GM21423 (cell line): ENCODE data around the gene VEGFA.

Source experiments
- ATAC-seq: cut with Tn5 transposase; IDR thresholded peaks from one replicate; pipeline ENCODE4 v1.9.1; 2021; ENCODE audit warnings: mild to moderate bottlenecking, moderate library complexity; ENCODE audit not compliant: unreplicated experiment

Gene VEGFA

GRCh38 chr6:43782764-43783513, 12.9 kb downstream of the VEGFA start:
- ATAC-seq: no peak

DNA sequence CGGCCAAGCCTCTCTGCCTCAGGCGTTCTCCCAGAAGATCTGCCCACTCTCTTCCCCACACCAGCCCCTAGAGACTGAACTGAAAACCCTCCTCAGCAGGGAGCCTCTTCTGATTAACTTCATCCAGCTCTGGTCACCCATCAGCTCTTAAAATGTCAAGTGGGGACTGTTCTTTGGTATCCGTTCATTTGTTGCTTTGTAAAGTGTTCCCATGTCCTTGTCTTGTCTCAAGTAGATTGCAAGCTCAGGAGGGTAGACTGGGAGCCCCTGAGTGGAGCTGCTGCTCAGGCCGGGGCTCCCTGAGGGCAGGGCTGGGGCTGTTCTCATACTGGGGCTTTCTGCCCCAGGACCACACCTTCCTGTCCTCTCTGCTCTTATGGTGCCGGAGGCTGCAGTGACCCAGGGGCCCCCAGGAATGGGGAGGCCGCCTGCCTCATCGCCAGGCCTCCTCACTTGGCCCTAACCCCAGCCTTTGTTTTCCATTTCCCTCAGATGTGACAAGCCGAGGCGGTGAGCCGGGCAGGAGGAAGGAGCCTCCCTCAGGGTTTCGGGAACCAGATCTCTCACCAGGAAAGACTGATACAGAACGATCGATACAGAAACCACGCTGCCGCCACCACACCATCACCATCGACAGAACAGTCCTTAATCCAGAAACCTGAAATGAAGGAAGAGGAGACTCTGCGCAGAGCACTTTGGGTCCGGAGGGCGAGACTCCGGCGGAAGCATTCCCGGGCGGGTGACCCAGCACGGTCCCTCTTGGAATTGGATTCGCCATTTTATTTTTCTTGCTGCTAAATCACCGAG, 14.2 kb downstream of the VEGFA start:
- no peak for ATAC-seq

DNA sequence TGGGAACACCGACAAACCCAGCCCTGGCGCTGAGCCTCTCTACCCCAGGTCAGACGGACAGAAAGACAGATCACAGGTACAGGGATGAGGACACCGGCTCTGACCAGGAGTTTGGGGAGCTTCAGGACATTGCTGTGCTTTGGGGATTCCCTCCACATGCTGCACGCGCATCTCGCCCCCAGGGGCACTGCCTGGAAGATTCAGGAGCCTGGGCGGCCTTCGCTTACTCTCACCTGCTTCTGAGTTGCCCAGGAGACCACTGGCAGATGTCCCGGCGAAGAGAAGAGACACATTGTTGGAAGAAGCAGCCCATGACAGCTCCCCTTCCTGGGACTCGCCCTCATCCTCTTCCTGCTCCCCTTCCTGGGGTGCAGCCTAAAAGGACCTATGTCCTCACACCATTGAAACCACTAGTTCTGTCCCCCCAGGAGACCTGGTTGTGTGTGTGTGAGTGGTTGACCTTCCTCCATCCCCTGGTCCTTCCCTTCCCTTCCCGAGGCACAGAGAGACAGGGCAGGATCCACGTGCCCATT, 15.3 kb downstream of the VEGFA start:
- no peak for ATAC-seq

DNA sequence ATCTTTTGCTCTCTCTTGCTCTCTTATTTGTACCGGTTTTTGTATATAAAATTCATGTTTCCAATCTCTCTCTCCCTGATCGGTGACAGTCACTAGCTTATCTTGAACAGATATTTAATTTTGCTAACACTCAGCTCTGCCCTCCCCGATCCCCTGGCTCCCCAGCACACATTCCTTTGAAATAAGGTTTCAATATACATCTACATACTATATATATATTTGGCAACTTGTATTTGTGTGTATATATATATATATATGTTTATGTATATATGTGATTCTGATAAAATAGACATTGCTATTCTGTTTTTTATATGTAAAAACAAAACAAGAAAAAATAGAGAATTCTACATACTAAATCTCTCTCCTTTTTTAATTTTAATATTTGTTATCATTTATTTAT, 15.9 kb downstream of the VEGFA start:
- ATAC-seq: no peak

DNA sequence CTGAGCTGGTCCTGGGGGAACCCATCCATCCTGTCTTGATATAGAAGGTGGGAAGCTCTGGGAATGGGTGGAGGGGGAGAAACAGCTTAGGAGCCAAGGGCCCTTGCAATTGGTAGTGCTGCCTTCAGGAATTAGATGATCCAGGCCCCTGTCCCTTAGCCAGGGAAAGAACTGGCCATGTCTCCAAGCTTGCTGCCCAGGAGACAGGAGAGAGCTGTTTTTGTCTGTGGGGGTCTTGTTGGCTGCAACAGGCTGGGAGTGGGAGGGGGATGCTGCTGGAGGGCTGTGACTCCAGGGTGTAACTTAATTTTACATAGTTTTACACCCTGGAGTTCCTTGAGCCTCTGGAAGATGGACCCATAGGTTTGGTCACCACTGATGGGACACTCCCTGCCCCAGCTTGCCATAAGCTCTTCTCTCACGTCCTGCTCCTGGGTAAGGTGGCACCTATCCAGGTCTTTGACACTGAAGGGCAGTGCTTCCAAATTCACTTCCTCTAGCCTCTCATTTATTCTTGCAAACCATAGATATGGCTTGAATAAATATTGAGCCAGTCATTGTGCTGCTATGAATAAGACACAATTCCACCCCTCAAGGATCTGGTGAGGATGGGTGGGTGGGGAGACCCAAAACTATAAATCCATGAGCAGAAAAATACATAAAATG, 16.8 kb downstream of the VEGFA start:
- no peak for ATAC-seq

GRCh38 chr6:43788301-43788700, 18.3 kb downstream of the VEGFA start:
- ATAC-seq: no peak

DNA sequence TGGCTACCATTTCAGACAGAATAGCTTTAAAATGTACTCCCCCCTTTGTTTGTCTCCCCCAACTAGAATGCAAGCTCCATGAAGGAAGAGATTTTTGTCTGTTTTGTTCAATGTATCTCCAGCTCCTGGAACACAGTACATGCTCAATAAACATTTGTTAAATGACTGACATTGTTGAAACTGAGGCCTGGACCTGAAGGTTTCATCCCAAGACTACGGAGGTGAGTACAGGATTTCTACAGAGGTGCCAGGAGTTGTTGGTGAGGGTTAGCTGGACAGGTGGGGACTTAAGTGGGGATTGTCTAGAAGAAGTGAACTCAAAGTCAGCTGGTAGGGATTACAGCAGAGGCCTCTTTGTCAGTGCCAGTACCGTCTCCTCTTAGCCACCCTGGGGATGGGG, 19.4 kb downstream of the VEGFA start:
- ATAC-seq: no peak

- ATAC-seq: no peak
These were observed 20.0 kb downstream of the VEGFA start for GRCh38 chr6:43790031-43790430.

- ATAC-seq: no peak
These were observed 21.9 kb downstream of the VEGFA start for GRCh38 chr6:43791745-43792422.

GRCh38 chr6:43793154-43793874, 23.3 kb downstream of the VEGFA start:
- ATAC-seq: no peak

DNA sequence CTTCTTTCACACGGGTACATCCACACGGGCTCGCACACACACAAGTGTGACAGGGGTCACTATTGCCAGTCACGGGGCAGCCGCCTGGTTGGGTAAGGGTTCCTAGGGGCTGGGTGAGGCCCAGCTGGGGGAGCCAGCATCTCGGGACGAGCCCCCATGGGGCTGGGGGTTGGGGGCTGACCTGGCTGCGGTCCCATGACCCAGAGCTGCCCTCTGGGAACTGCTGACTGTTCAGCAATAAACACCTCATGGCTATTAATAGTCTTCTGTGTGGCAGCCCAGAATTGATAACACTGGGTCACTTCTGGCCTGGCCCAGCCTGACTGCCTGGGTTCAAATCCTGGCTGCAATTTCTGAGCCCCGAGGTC, 23.8 kb downstream of the VEGFA start:
- ATAC-seq: no peak

DNA sequence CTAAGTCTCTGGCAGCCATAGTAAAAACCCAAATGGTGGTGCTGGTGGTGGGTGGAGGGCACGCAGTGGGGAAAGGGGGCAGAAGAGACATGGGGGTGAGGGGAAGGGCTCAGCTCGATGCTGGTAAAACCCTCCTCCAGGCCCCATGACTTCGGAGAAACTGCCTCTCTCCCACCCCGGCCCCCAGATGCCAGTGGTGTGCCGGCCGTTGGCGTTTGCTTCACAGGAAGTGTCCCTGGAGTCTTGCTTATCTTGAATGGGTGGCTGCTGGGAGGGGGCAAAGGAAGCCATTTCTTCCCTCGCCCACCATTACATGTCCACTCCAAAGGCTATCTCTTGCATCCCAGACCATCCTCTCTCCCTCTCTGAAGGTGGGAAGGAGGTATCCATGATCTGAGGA, 25.4 kb downstream of the VEGFA start:
- no peak for ATAC-seq

GRCh38 chr6:43796168-43796567, 26.2 kb downstream of the VEGFA start:
- ATAC-seq: no peak

GRCh38 chr6:43796903-43797890, 27.2 kb downstream of the VEGFA start:
- no peak for ATAC-seq

DNA sequence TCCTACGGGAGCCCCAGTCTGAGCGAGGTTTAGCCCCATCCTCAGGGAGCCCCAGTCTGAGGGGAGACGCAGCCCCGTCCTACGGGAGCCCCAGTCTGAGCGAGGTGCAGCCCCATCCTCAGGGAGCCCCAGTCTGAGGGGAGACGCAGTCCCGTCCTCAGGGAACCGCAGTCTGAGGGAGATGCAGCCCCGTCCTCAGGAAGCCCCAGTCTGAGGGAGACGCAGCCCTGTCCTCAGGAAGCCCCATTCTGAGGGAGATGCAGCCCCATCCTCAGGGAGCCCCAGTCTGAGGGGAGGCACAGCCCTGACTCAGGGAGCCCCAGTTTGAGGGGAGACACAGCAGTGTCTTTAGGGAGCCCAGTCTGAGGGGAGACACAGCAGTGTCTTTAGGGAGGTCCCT, 27.9 kb downstream of the VEGFA start:
- ATAC-seq: no peak

GRCh38 chr6:43798688-43799444, 28.9 kb downstream of the VEGFA start:
- peak; percentile 58 for ATAC-seq

GRCh38 chr6:43799551-43800297, 29.7 kb downstream of the VEGFA start:
- no peak for ATAC-seq

GRCh38 chr6:43800298-43800623, 30.2 kb downstream of the VEGFA start:
- ATAC-seq: no peak
